ENCODE measurements around the gene POM121C. TPM values are rescaled to one million over a fixed set of nuclear protein-coding genes. Genes with fewer than 3 reads are reported as not detected.
"Not testable (repeated sequence)": the region's sequence is repeated elsewhere in the genome, so short reads cannot be mapped to it uniquely, and the experiment has no call there.

Gene POM121C
- total and polyA plus RNA-seq, 2 of the 4 experiments (the other 2 are of a cell fraction): 6.1 to 18.3 TPM

DNA sequence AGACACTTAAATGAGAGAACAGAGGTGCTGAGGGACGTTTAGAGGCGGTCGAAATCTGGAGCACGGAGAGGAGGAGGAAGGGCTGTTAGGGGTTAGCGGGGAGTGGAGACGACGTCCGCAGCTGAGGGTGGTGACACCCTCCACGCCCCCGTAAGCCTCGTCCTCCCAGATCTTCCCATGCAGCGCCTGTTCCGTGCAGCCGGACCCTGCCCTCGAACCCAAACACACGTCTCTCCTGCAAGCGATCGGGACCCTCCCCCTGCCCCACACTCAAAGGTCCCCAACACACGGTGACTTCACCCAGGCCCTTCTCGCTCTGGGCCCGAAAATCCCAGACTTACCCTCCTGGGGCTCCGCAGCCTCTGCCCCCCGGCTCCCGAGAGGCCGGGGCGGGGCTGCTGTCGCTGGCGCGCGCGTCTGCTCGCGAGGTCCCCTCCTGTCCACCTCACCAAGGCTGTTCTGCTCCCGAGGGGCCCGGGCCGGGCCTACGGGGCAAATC is 41.2 kb upstream of the POM121C start:
- intact Hi-C loops (cut with micrococcal nuclease); ATAC-seq (ENCODE audit: low read depth); H3K18ac ChIP-seq (ENCODE audit: low read depth, low read length); H3K9me1 ChIP-seq (ENCODE audit: insufficient read depth, low read length); DNase-seq; H2AK9ac ChIP-seq (replicated peaks; ENCODE audit: low read depth, low read length, poor library complexity); BruUV-seq (replicated peaks); POLR2A ChIA-PET (ENCODE audit: unreplicated experiment); H3K4me1 ChIP-seq (ENCODE audit: control insufficient read depth, insufficient read depth, low read length); H4K5ac ChIP-seq (ENCODE audit: low read depth, low read length); H2BK120ac ChIP-seq (ENCODE audit: low read depth, low read length); H2BK15ac ChIP-seq (ENCODE audit: low read depth, low read length); H3K27me3 ChIP-seq (ENCODE audit: control insufficient read depth, insufficient read depth, low read length); H2BK20ac ChIP-seq (ENCODE audit: low read depth, low read length); H4K91ac ChIP-seq (ENCODE audit: insufficient read depth, low read depth, low read length); dilution Hi-C loops (cut with HindIII; ENCODE audit: low sequenced_read_pairs, unreplicated experiment); CTCF ChIA-PET; H3K9me3 ChIP-seq (ENCODE audit: control insufficient read depth, insufficient read depth, low read length): not testable (repeated sequence)
- Histone ChIP-seq H4K20me1 (ENCODE audit: insufficient read depth, low read length) (peaks cover 17% of the 10 kb centered on the region), H3K56ac (ENCODE audit: extremely low read depth, insufficient read depth, low read length) (peak overlapping the region; percentile 43; the same call in 1 of the 2 replicates), H2BK5ac (ENCODE audit: low read depth, low read length, poor library complexity, severe bottlenecking) (peak overlapping the region; percentile 77), H3K9ac (ENCODE audit: low read depth, low read length) (peak overlapping the region; percentile 76), H3K14ac (replicated peaks; ENCODE audit: low read depth, low read length) (peak overlapping the region; percentile 77), H3K27ac (ENCODE audit: insufficient read depth, low read length) (peak overlapping the region; percentile 82), H2AFZ (replicated peaks; ENCODE audit: low read length, poor library complexity) (peak overlapping the region; percentile 97), H3K4me3 (ENCODE audit: insufficient read depth, low read depth, low read length) (peak overlapping the region; percentile 81), H3K79me1 (ENCODE audit: low read depth in 1 of 2, low read length in 2 of 2) (peaks cover 0 to 29% of the 10 kb centered on the region in 2 experiments), H3K4ac (ENCODE audit: low read depth, low read length) (peak overlapping the region; percentile 3; the same call in 1 of the 2 replicates), H4K8ac (ENCODE audit: low read depth in 2 of 2, low read length in 2 of 2) (peak overlapping the region in 1 of 2 experiments; percentile 9; a peak in 2 of 4 replicates), H3K4me2 (ENCODE audit: low read depth, low read length) (peak overlapping the region; percentile 81), H3K23ac (ENCODE audit: low read depth, low read length) (peak overlapping the region; percentile 17; the same call in 1 of the 2 replicates), H3K36me3 (ENCODE audit: control insufficient read depth, insufficient read depth, low read length) (peaks cover 16% of the 10 kb centered on the region), H2AK5ac (ENCODE audit: low read depth, low read length) (peak overlapping the region; percentile 93)
- in situ Hi-C loops (cut with MboI; ENCODE audit: low sequenced_read_pairs): loop anchor here (25.0 kb wide), 1 partner anchor 510 kb away; the partner anchor contains the start of genes MDH2 and STYXL1
- WGBS, 2 experiments (ENCODE audit: extremely low coverage in 2 of 2, insufficient read length in 1 of 2): 0% methylated on average over 3 of the region's 37 CpGs; no CpG with 5 or more reads in 1 of the 2 experiments

DNA sequence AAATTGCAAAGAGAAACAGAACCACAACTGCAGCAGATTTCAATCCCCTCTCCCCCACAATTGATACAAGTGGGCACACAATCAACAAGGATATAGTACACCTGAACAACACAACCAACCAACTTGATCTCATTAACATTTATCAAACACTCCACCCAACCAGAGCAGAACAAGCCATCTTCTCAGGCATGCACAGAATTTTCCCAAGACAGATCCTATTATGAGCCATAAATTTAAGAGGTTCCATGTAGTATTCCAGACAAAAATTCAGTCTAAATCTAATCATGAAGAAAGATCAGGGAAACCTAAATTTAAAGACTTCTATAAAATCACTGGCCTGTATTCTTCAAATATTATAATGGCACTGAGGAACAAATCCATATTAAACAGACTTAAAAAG is 35.6 kb upstream of the POM121C start:
- H2BK120ac ChIP-seq (ENCODE audit: low read depth, low read length); POLR2A ChIA-PET (ENCODE audit: unreplicated experiment); CTCF ChIA-PET; H3K14ac ChIP-seq (replicated peaks; ENCODE audit: low read depth, low read length); H3K27me3 ChIP-seq (ENCODE audit: control insufficient read depth, insufficient read depth, low read length); H3K9me1 ChIP-seq (ENCODE audit: insufficient read depth, low read length); H2BK15ac ChIP-seq (ENCODE audit: low read depth, low read length); H2BK5ac ChIP-seq (ENCODE audit: low read depth, low read length, poor library complexity, severe bottlenecking); H4K5ac ChIP-seq (ENCODE audit: low read depth, low read length); ATAC-seq (ENCODE audit: low read depth); dilution Hi-C loops (cut with HindIII; ENCODE audit: low sequenced_read_pairs, unreplicated experiment); H2AK5ac ChIP-seq (ENCODE audit: low read depth, low read length); H3K4me2 ChIP-seq (ENCODE audit: low read depth, low read length); H3K4me1 ChIP-seq (ENCODE audit: control insufficient read depth, insufficient read depth, low read length); H2AK9ac ChIP-seq (replicated peaks; ENCODE audit: low read depth, low read length, poor library complexity); H2BK20ac ChIP-seq (ENCODE audit: low read depth, low read length); intact Hi-C loops (cut with micrococcal nuclease); H3K56ac ChIP-seq (ENCODE audit: extremely low read depth, insufficient read depth, low read length); H4K8ac ChIP-seq (ENCODE audit: low read depth in 2 of 2, low read length in 2 of 2); H3K27ac ChIP-seq (ENCODE audit: insufficient read depth, low read length); H2AFZ ChIP-seq (replicated peaks; ENCODE audit: low read length, poor library complexity); H3K18ac ChIP-seq (ENCODE audit: low read depth, low read length); in situ Hi-C loops (cut with MboI; ENCODE audit: low sequenced_read_pairs); DNase-seq; H3K4me3 ChIP-seq (ENCODE audit: insufficient read depth, low read depth, low read length); H3K23ac ChIP-seq (ENCODE audit: low read depth, low read length); BruUV-seq (replicated peaks); H3K9ac ChIP-seq (ENCODE audit: low read depth, low read length); H3K4ac ChIP-seq (ENCODE audit: low read depth, low read length); H3K9me3 ChIP-seq (ENCODE audit: control insufficient read depth, insufficient read depth, low read length); H4K91ac ChIP-seq (ENCODE audit: insufficient read depth, low read depth, low read length): not testable (repeated sequence)
- peaks cover 0 to 35% of the 10 kb centered on the region in 2 experiments for H3K79me1 ChIP-seq (ENCODE audit: low read depth in 1 of 2, low read length in 2 of 2)
- H4K20me1 ChIP-seq (ENCODE audit: insufficient read depth, low read length): peaks cover 20% of the 10 kb centered on the region
- peaks cover 19% of the 10 kb centered on the region for H3K36me3 ChIP-seq (ENCODE audit: control insufficient read depth, insufficient read depth, low read length)
